GM19397 (cell line): ENCODE results near the gene GCLC.

Source experiments
- ATAC-seq: cut with Tn5 transposase; IDR thresholded peaks from one replicate; pipeline ENCODE4 v1.9.1; 2021; ENCODE audit warnings: mild to moderate bottlenecking, moderate library complexity; ENCODE audit not compliant: unreplicated experiment

Gene GCLC

GRCh38 chr6:53461041-53461656 lies 83.8 kb downstream of the GCLC start:
- ATAC-seq: no peak

- no peak for ATAC-seq
Observed at GRCh38 chr6:53458105-53458866, 86.6 kb downstream of the GCLC start.

GRCh38 chr6:53456809-53457208 lies 88.1 kb downstream of the GCLC start:
- no peak for ATAC-seq

GRCh38 chr6:53455678-53456077 lies 89.2 kb downstream of the GCLC start:
- ATAC-seq: no peak

GRCh38 chr6:53451165-53451564 lies 93.7 kb downstream of the GCLC start:
- no peak for ATAC-seq

GRCh38 chr6:53447865-53448264 lies 97.0 kb downstream of the GCLC start:
- no peak for ATAC-seq
